ENCODE measurements around the gene PLCXD1.
"Not testable (repeated sequence)": the region's sequence is repeated elsewhere in the genome, so short reads cannot be mapped to it uniquely, and the experiment has no call there.

PLCXD1 gene

DNA sequence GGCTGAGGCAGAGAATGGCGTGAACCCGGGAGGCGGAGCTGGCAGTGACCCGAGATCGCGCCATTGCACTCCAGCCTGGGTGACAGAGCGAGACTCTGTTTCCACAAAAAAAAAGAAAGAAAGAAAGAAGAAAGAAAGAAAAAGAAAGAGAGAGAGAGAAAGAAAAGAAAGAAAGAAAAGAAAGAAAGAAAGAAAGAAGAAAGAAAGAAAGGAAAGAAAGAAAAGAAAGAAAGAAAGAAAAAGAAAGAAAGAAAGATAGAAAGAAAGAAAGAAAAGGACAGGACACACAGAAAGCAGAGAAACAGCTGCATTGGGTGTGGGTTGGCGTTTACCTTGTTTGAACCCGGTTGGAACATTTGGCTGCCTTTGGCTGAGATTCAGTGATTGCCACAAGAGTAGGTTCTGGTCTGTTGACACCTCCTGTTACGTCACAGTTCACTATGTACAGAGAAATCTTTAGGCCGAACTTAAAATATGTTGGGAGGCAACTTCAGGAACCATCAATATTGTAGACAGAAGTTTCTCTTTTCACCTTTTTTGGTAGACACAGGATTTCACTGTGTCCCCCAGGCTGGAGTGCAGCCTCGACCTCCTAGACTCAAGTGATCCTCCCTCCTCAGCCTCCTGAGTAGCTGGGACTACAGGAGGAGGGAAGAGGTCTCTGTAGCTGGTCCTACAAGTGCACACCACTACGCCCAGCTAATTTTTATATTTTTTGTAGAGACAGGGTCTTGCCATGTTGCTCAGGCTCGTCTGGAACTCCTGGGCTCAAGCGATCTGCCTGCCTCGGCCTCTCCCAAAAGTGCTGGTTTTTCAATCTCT is 16.3 kb upstream of the PLCXD1 start:
- no peak for DNase-seq

DNA sequence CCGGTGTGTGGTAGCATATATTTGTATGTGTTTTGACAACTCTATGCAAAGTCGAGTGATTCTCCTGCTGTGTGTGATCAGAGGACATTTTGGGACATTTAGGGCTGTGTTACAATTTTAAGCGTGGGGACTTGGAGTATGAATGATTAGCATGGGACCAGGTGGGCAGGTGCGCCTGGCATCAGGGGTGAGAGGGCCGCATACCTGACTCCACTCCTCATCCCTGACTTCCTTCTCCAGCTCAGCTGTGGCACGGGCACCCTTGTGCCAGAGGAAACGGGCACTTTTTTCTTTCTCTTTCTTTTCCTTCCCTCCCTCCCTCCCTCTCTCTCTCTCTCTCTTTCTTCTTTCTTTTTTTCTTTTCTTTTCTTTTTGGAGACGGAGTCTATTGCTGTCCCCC is 15.7 kb upstream of the PLCXD1 start:
- no peak for DNase-seq

DNA sequence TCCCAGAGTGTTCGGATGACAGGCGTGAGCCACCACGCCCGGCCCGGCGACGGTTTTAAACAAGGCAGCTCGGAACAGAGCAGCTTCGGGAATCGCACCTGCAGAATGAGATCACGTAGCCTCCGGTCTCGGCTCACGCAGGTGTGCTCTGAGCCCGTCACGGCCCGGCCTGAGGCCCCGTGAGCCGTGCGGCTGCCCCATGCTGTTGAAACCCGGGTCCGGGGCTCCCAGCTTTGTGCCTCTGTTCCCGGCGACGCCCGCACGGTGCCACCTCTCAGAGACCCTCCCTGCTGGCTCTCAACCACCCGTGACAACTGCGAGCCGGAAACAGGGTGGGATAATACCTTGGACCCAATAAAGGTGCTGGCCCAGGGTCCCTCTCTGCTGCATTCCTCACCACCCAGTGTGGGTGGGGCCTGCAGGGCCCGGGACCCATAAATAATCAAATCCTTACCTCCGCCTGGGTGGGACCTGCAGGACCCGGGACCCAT is 13.4 kb upstream of the PLCXD1 start:
- DNase-seq = no peak

DNA sequence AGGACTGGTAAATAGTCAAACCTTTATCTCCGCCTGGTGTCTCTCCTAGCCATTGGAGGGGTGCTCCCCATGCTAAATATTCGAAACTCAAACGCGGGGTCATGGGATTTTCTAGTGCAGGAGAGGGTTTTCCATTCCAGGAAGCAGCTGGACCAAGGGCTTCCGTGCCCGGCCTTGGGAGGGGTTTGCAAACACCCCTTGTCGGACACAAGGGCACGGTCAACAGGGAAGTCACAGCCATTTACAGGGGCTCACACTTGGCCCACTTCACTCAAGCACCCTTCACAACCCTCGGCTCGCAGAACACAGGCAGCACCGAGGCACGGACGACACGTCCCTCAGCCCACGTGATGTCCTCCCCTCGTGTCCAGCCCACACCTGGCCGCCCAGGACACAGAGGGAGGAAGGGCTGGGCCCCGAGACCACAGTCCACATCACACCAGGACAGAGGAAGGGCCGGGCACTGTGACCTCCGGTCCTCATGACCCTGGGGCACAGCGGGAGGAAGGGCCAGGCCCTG is 10.3 kb upstream of the PLCXD1 start:
- no peak for DNase-seq

DNA sequence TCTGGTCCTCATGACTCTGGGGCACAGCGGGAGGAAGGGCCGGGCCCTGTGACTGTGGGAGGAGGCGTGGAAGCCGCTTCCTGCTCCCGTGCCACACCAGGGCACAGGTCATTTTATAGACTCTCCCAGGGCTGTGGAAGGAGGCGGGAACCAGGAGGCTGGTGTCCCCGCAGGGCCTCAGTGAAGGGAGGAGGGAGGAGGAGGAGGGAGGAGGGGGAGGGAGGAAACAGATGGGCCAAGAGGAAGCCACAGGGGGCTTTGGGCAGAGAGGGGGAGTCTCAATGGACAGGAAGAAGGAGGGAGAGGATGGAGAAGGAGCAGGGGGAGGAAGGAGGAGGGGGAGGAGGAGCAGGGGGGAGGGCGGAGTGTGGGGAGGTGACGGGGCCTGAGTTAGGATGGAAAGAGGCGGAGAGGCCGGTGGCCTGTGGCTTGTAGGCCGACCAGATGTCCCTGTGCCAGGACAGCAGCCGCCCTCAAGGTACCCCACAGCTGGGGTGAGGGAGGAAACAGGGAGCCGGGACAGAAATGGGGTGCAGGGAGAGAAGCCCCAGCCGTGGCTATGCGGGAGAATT is 6.2 kb upstream of the PLCXD1 start:
- DNase-seq = no peak

DNA sequence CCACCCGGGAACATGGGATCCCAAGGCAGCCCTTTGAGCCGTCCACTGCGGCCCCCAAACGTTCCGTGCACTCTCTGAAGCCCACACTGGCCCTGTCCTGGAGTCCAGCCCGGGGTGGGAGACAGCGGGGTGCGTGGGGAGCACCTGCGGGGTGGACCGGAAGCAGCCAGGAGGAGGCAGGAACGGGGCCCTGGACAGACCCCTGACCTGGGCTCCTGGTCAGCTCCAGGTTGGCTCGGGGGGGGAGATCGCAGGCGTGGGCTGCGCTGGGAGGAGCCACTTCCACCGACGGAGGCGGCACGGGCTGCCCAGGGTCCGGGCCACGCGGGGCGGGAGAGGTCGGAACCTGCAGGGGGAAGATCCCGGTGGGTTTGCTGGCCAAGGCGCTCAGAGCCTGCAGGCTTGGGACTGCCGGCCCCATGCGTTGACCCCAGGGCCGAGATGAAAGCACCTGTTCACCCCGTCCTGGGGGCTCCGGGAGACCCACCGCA is 5.7 kb upstream of the PLCXD1 start:
- DNase-seq = no peak

DNA sequence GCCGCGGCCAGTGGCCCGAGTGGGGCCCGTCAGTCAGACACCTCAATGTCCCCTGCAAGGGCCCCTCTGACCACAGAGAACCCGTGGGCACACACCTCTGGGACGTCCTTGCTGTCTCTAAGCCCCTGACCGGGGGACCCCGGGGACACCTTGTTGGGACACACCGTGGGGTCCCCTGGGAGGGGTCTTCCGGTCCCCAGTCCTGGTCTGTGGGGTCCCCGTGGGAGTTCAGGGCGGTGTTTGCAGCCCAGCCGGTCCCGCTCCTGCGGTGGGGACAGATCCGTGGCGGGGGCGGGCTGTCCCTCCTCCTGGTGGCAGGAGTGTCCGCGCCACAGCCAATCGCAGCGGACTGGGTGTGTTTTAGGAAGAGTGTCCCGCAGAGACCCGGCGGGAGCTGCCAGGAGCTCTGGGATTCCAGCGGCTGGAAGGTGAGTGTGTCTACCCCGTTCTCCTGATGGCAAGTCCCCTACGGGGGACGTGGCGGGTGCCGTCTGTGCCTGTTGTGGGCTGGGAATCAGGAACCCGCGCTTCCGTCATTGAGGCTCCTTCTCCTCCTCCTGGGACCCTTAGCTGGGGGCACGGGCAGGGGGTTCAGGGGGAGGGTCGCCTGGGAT is 5.1 kb upstream of the PLCXD1 start:
- no peak for DNase-seq

DNA sequence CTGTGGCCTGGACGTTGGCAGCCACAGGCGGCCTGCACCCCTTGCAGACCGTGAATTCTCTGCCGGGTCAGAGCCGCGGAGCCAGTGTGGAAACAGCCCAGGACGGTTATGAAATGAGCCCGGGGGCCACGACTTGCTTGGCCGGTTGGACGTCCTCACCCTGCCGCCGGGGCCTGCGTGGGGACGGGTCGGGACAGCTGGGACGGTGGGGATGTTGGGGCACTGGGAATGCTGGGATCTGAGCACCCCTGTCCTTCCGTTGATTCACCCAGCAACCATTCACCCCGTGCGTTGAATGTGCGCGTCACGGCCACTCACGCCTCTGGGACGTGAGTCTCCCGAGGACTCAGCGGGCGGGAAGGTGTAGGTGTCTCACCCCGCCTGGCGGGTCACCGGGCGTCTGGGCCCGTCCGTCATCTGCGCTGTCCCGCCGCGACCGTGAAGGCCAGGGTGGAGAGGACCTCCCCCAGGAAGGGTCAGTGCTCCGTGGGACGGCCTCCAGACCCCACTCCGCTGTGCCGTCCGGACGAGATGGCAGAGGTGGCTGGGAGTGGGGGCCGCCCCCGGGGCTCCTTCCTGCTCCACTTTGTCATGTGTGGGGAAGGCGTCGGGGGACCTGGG is 4.5 kb upstream of the PLCXD1 start:
- no peak for DNase-seq

DNA sequence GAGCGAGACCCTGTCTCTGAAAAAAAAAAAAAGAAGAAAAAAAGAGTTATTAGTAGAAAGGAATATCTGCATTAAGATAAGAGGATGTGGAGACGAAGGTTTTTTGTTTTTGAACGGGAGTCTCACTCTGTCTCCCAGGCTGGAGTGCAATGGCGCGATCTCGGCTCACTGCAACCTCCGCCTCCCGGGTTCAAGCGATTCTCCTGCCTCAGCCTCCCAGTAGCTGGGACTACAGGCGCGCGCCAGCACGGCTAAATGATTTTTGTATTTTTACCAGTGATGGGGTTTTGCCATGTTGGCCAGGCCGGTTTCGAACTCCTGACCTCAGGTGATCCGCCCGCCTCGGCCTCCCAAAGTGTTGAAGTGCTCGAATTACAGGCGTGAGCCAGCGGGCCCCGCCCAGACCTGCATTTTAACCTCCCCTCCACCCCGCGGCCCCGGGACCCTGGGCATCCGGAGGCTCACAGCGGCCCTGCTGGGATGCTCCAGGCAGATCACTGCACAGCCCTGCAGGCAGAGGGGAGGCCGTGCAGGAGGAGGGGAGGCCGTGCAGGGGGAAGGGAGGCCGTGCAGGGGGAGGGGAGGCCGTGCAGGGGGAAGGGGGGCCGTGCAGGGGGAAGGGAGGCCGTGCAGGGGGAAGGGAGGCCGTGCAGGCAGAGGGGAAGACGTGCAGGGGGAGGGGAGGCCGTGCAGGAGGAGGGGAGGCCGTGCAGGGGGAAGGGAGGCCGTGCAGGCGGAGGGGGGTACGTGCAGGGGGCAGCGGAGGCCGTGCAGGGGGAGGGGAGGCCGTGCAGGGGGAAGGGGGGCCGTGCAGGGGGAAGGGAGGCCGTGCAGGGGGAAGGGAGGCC is 1.2 kb upstream of the PLCXD1 start:
- DNase-seq = not testable (repeated sequence)

DNA sequence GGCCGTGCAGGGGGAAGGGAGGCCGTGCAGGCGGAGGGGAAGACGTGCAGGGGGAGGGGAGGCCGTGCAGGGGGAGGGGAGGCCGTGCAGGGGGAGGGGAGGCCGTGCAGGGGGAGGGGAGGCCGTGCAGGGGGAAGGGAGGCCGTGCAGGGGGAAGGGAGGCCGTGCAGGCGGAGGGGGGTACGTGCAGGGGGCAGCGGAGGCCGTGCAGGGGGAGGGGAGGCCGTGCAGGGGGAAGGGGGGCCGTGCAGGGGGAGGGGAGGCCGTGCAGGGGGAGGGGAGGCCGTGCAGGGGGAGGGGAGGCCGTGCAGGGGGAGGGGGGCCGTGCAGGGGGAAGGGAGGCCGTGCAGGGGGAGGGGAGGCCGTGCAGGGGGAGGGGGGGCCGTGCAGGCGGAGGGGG is 459 bp upstream of the PLCXD1 start:
- DNase-seq = not testable (repeated sequence)

DNA sequence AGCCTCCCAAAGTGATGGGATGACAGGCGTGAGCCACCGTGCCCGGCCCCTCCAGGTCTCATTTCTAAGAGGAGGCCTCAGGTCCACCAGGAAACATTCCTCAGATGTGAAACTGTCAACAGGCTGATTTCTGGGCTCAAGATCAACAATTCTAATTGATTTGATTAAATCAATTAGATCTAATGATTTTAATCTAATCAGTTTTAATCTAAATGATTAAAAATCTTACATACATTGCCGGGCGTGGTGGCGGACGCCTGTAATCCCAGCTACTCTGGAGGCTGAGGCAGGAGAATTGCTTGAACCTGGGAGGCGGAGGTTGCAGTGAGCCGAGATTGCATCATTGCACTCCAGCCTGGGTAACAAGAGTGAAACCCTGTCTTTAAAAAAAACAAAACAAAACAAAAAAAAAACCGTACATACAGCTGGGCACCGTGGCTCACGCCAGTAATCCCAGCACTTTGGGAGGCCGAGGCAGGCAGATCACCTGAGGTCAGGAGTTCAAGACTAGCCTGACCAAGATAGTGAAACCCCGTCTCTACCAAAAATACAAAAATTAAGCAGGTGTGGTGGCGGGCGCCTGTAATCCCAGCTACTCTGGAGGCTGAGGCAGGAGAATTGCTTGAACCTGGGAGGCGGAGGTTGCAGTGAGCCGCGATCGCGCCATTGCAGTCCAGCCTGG is 960 bp downstream of the PLCXD1 start:
- DNase-seq = not testable (repeated sequence)

DNA sequence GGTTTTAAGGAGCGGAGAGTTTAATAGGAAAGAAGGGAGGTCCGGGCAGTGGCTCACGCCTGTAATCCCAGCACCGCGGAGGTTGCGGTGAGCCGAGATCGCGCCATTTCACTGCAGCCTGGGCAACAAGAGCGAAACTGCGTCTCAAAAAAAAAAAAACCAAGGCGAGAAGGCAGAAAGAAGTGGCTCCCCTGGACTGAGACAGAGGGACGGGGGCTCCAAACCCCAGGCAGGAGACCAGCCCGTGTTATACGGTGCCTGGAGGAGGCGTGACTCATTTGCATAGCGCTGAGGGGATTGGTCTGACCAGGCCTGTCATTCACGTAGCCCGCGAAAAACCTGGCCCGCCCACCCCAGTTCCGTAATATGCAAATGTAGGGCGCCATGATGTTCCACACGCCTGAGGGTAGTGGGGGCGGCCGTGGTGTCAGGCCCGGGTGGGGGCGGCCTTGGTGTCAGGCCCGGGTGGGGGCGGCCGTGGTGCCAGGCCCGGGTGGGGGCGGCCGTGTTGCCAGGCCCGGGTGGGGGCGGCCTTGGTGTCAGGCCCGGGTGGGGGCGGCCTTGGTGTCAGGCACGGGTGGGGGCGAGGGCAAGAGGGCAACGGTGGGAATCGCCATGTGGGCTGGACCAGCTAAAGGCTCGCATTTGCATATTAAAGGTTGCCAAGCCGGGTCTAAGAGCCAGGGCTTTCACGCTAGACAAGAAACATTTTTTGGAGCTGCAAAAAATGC is 2.1 kb downstream of the PLCXD1 start:
- no peak for DNase-seq

DNA sequence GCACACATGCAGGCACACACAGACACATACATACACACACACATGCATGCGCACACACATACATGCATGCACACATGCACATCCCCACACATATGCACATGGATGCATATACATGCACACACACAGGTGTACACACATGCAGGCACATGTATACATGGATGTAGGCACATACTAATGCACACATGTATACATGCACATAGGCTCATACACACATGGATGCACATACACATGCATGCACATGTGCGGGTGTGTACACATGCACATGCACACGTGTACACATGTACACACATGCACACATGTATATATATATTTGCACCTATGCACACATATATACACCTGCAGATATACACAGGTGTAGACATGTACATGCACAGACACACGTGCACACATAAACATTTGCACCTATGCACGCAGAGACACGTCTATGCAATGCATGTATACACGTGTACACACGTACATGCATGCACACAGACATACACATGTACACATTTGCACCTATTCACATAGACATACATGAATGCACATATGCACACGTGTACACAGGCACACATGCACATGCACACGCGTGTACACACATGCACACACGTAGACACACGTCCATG is 4.0 kb downstream of the PLCXD1 start:
- no peak for DNase-seq

DNA sequence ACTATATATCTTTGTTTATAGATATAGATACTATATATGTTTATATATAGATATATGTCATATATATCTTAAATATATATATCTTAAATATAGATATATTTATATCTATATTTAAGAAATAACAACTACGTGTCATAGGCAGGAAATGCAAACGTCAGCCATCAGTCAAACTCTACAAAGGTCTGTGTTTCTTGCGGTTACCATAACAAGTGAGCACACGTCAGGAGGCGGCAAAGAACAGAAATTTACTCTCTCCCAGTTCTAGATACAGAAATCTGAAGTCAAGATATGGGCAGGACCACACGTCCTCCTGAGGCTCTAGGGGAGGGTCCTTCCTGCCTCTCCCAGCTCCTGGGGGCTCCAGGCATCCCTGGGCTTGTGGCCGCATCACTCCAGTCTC is 6.5 kb downstream of the PLCXD1 start:
- no peak for DNase-seq

DNA sequence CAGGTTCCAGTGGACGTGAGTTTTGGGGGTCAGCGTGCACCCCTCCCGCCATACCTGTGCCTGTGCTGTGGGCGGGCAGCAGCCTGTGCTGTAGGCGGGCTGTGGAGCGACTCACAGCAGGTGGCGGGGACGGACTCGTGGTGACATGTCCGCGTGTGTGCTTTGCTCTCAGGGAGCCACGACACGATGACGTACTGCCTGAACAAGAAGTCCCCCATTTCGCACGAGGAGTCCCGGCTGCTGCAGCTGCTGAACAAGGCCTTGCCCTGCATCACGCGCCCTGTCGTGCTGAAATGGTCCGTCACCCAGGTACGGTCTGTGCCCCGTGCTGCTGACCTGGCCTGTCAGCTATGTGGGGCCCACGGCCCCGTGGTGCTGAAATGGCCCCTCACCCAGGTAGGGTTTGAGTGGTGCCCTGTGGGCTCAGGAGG is 7.4 kb downstream of the PLCXD1 start:
- no peak for DNase-seq

DNA sequence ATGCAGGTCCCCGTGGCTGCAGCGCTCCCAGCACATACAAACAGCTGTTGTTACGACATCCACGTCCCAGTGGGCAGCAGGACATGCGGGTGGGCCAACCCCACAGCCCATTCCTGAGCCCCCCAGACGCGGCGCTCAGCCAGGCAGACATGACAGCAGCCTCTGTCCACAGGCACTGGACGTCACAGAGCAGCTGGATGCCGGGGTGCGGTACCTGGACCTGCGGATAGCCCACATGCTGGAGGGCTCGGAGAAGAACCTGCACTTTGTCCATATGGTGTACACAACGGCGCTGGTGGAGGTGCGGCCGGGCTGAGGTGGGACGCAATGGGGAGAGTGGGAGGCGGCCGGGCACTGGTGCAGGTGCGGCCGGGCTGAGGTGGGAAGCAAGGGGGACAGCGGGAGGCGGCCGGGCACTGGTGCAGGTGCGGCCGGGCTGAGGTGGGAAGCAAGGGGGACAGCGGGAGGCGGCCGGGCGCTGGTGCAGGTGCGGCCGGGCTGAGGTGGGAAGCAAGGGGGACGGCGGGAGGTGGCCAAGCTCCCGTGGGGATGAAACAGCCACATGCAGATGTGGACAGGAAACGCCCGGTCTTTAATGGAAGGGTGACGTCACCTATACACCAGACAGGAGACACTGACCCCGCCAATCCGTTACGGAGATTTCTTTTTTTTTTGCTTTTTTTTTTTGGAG is 9.4 kb downstream of the PLCXD1 start:
- DNase-seq = no peak

DNA sequence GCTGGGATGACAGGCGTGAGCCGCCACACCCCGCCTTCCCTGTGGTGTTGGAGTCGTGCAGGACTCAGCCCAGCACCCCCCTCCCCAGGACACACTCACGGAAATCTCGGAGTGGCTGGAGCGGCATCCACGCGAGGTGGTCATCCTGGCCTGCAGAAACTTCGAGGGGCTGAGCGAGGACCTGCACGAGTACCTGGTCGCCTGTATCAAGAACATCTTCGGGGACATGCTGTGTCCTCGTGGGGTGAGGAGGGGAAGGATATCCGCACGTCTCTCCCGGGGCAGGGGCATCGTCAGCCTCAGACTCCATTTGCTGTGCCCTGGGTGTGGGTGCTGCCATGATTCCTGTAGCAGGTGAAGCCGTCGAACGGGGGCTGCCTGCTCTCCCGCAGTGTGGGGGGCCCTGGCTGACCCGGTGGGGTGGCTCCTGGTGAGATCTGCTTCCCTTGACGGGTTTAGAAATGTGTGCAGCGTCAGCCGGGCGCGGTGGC is 10.3 kb downstream of the PLCXD1 start:
- DNase-seq = no peak

DNA sequence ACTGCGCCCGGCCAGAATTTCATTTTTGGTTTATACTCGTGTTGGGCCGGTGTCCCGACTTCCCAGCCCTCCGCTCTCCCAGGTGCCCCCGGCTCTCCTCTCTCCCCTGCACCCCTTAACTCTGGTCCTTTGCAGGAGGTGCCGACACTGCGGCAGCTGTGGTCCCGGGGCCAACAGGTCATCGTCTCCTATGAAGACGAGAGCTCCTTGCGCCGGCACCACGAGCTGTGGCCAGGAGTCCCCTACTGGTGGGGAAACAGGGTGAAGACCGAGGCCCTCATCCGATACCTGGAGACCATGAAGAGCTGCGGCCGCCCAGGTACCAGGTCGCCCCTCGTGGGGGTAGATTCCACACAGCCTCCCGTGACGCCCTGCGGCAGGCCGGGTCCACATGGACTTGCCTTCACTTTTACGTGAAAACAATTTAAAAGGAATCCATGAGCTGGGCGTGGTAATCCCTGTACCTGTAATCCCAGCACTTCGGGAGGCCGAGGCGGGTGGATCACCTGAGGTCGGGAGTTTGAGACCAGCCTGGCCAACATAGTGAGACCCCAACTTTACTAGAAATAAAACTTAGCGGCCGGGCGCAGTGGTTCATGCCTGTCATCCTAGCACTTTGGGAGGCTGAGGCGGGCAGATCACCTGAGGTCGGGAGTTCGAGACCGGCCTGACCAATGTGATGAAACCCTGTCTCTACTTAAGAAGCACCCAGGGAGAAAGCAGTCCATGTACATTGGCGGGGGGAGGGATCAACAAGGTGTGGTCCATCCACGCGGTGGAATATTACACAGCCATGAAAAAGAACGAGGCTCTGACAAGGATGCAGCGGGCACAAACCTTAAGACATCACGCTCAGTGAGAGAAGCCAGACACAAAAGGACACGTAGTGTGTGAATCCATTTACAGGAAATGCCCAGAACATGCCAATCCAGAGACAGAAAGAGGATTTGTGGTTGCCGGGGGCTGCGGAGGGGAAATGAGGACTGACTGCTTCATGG is 12.0 kb downstream of the PLCXD1 start:
- no peak for DNase-seq
